GM12874 (cell line): ENCODE results near the gene EGLN2.

Source experiments
- CTCF ChIP-seq: IDR thresholded peaks from 2 replicates; pipeline ENCODE4 v1.5.1; 2011; ENCODE audit warnings: low read depth, mild to moderate bottlenecking, control low read depth, low read length, moderate library complexity; ENCODE audit not compliant: insufficient read depth

EGLN2 gene

GRCh38 chr19:40780582-40780981 is 18.4 kb upstream of the EGLN2 start:
- TF ChIP-seq CTCF: no peak

DNA sequence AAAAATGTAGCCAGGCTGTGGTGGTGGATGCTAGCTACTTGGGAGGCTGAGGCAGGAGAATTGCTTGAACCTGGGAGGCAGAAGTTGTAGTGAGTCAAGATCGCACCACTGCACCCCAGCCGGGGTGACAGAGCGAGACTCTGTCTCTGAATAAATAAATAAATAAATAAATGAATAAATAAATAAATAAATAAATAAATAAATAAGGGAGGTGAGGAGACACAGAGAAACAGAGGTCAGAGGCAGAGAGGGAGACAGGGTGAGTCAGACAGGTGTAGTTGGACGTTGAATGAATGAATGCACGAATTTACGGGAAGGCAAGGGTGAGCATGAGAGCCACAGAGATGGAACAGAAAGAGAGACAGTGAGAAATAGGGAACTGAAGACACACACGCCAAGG is 17.9 kb upstream of the EGLN2 start:
- TF ChIP-seq CTCF: no peak

- TF ChIP-seq CTCF: no peak
Observed at GRCh38 chr19:40783711-40784110, 15.3 kb upstream of the EGLN2 start.

GRCh38 chr19:40785526-40785925 is 13.5 kb upstream of the EGLN2 start:
- no peak for TF ChIP-seq CTCF

DNA sequence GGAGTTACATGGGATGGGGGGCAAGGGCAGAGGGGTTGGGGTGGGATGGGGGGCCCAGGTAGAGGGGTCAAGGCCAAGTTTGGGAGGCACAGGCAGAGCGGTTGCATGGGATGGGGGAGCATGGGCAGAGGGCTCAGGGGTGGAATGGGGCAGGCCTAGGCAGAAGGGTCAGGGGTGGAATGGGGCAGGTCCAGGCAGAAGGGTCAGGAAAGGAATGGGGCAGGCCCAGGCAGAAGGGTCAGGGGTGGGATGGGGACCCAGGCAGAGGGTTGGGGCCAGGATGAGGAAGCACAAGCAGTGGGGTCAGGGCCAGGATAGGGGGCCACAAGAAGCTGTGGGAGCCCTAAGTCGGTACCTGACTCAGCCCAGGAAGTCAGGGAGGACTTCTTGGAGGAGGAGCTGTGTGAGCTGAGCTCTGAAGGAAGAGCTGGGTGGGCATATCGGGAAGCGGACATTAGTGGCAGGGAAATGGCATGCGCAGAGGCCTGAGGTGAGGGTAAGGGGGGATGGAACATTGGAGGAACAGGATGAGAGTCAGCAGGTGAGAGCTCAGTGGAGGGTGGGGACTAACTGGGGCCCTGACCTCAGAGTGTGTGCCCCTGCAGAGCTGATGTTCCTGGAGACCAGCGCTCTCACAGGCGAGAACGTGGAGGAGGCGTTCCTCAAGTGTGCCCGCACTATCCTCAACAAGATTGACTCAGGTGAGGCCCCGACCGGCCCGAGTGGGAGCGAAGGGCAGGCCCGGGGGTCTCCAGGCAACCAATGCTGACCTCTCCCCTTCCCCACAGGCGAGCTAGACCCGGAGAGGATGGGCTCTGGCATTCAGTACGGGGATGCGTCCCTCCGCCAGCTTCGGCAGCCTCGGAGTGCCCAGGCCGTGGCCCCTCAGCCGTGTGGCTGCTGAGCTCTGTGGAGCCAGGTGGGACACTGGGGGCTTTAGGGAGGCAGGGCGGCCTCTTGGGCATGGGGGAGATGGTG is 12.6 kb upstream of the EGLN2 start:
- TF ChIP-seq CTCF: no peak

- no peak for TF ChIP-seq CTCF
Observed at GRCh38 chr19:40791349-40791748, 7.6 kb upstream of the EGLN2 start.

DNA sequence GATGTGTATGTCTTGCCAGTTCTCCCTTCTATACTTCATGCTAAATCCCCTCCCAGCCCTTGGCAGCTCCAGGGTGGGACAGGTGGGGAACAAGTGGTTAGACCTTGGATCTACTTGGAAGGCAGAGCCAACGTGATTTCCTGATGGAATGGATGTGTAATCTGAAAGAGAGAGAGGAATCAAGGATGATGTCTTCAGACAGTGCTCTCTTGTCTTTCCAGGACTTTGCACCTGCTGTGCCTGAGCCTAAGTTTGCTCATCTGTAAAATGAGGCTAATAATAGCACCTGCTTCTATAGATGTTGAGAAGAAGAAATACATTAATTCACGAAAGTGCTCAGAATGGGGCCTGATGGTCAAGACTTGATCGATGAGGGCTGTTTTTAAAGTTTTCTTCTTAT is 7.0 kb upstream of the EGLN2 start:
- TF ChIP-seq CTCF: no peak
